LNCaP clone FGC (cell line): ENCODE measurements around the gene SH2D6.

Source experiments
- DNase-seq: peaks from one replicate; pipeline ENCODE4 v3.0.0-alpha.2; 2011; ENCODE audit warnings: low read depth
- H3K4me3 ChIP-seq: 2 replicates; pipeline ENCODE4 v1.5.1; 2011; ENCODE audit warnings: mild to moderate bottlenecking, low read depth, low read length, control low read depth
- TF ChIP-seq, protein P1 (sequence below): IDR thresholded peaks from 2 replicates; pipeline ENCODE4 v1.5.1; 2012; ENCODE audit warnings: mild to moderate bottlenecking; ENCODE audit not compliant: control insufficient read depth, insufficient read depth; ENCODE audit errors: extremely low read depth

Gene SH2D6

DNA sequence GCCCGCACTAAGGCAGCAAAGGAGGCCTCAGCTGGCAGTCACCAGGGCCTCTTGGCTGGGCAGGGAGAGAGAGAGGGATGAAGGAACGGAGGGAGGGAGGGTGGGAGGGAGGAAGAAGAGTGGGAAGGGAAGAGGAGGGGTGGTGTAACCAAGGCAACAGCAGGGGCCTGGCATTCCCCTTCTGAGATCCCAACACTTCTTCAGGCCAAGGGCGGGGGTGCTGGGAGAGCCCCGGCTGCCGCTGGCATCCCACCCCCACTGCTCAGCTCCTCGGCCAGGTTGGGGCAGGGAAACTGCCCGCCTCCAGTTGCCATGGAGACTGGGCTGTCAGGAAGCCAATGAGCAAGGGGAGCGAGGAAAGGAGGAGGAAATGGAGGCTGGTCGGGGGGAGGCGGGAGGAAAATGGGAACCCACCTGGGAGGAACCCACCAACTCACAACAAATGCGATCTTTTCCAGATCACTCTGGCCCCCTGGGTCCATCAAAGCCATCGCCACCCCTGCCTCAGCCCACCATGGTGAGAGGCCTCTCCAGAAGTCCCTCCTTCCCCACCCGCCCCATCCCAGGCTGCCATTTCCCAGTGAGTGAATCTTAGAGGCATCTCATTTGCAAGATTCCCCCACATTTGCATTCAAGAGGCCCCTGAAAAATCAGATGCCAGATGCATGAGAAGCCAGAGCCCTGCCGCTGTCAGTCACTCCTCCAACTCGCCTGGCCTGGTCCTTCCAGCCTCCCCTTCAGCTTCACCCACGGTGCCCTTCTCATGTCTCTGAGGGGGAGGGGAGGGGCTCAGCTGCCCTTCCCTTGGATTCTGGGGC lies 12.4 kb downstream of the SH2D6 start:
- no peak for DNase-seq
- TF ChIP-seq, protein P1, sequence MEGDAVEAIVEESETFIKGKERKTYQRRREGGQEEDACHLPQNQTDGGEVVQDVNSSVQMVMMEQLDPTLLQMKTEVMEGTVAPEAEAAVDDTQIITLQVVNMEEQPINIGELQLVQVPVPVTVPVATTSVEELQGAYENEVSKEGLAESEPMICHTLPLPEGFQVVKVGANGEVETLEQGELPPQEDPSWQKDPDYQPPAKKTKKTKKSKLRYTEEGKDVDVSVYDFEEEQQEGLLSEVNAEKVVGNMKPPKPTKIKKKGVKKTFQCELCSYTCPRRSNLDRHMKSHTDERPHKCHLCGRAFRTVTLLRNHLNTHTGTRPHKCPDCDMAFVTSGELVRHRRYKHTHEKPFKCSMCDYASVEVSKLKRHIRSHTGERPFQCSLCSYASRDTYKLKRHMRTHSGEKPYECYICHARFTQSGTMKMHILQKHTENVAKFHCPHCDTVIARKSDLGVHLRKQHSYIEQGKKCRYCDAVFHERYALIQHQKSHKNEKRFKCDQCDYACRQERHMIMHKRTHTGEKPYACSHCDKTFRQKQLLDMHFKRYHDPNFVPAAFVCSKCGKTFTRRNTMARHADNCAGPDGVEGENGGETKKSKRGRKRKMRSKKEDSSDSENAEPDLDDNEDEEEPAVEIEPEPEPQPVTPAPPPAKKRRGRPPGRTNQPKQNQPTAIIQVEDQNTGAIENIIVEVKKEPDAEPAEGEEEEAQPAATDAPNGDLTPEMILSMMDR = no peak
- no peak overlapping the region for H3K4me3 ChIP-seq

- no peak for DNase-seq
- TF ChIP-seq, protein P1 = no peak
- no peak overlapping the region for H3K4me3 ChIP-seq
These were observed 13.2 kb downstream of the SH2D6 start for GRCh38 chr2:85431570-85432205.

DNA sequence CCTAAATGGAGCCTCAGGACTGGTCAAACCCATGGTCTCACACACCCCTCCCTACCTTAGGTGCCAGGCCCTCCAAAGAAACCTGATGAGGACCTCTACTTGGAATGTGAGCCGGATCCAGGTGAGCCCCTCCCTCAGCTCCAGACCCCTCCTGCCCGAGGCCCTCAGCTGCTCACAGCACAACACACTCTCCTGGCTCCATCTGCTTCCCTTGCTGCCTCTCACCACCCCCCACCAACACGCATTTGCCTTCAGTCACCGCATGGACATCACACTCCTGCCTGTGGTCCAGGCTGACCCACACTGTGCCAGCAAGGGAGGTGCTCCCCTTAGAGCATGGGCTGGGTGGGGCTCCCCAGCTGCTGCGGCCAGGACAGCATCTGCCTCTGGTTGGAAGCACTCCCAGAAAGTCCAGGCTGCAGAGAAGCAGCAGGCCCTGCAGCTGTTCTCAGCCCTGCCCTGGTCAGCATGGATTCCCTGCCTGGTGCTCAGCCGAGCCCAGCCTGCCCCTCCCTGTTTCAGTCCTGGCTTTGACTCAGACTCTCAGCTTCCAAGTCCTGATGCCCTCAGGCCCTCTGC lies 15.1 kb downstream of the SH2D6 start:
- no peak overlapping the region for H3K4me3 ChIP-seq
- TF ChIP-seq, protein P1 = no peak
- no peak for DNase-seq

DNA sequence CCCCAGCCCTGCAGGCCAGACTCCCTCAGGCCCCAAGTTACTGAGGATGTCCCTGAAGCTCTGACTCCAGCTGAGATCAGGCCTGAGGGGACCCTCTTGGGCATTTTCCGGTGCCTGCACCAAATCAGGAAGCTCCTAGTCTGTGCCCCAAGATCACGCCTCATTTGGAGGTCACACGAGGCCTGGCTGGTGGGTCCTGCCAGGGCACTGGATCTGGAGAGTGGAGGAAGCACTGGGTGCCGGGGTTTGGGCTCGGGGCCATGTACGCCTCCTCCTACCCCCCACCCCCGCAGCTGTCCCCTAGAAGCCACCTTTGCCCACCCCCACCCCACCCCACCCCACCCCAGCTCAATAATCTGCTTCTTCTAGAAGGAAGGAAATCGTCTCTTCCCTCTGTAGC lies 16.2 kb downstream of the SH2D6 start:
- no peak overlapping the region for H3K4me3 ChIP-seq
- no peak for DNase-seq
- TF ChIP-seq, protein P1 = no peak

GRCh38 chr2:85435220-85435958 lies 16.9 kb downstream of the SH2D6 start:
- TF ChIP-seq, protein P1 = no peak
- no peak overlapping the region for H3K4me3 ChIP-seq
- no peak for DNase-seq

- TF ChIP-seq, protein P1 = no peak
- DNase-seq = no peak
These were observed 17.7 kb downstream of the SH2D6 start for GRCh38 chr2:85435981-85436835.

More at GRCh38 chr2:85435981-85436835, 17.7 kb downstream of the SH2D6 start:
- H3K4me3 ChIP-seq = no peak overlapping the region
